GM21737 (cell line): ENCODE measurements around the gene PLCL1.

Experiments used
- ATAC-seq: cut with Tn5 transposase; IDR thresholded peaks from one replicate; pipeline ENCODE4 v1.9.1; 2021; ENCODE audit warnings: mild to moderate bottlenecking, moderate library complexity; ENCODE audit not compliant: unreplicated experiment

PLCL1 gene

GRCh38 chr2:198102120-198102519, 297.7 kb downstream of the PLCL1 start:
- no peak for ATAC-seq

- no peak for ATAC-seq
Measured at GRCh38 chr2:198102856-198103255, 298.5 kb downstream of the PLCL1 start.

GRCh38 chr2:198106621-198107385, 302.4 kb downstream of the PLCL1 start:
- ATAC-seq, result no peak

DNA sequence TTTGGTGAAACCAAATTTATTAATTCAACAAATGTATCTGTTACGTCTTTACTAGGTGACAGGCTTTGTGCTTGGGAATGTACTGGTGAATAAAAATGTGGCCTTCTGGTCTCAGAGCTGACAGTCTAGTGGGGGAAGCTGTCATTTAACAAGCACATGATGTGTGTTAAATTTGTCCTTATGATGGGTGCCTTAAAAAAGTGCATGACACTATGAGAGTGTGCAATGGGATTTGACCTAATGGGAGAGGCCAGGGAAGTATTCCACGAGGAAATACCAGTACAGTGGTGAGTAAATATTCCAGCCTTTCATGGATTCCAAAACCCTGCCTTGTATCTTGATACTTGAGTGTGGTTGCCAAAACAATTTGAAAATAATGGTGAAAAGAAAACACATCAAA, 308.9 kb downstream of the PLCL1 start:
- ATAC-seq, result no peak

- no peak for ATAC-seq
Measured at GRCh38 chr2:198114064-198114463, 309.7 kb downstream of the PLCL1 start.

- ATAC-seq, result no peak
Measured at GRCh38 chr2:198115201-198115600, 310.8 kb downstream of the PLCL1 start.

- no peak for ATAC-seq
Measured at GRCh38 chr2:198116756-198117155, 312.4 kb downstream of the PLCL1 start.

DNA sequence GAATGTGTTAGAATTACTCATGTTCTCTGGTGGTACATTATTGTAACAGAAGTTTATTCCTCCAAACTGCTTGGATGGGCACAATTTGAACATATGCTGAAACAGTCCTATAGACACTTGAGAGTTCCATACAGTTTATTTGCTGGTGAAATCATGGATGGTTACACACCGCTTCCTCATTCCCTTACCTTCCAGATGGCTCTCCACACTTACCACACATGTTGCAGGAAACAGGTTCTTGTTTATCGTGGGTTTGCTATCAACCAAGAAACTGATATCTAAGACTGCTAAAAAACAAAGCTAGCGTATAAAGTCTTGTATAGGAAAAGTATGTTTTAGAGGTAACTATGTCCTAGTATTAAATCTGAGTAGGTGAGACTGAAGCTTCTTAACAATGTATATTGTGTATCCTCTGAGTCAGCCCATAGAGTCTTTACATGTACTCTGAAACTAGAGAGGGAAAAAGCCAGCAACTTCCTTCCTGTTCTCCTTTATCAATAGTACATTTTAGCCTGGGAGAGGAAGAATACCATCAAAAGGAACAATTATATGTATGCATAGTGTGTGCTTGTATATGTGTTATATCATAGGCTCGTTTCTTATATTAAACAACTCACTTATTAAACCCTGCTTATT, 313.1 kb downstream of the PLCL1 start:
- no peak for ATAC-seq

DNA sequence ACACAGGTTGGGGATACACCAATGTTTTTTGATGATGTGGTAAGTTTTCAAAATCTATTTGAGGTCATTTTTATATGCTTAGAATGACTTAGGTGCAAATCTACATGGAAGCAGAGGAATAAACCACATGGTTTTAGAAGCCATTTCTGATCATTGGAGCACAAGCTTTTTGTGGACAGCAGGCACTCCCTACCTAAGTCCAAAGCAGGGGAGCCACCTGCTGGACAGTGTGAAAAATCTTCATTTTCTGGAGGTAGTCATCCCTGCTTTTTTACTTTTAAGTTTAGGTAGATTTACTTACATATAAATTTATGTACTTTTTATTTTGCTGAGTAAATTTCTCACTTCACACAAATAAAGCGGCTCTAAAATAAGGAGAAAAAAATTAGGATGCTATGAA, 323.2 kb downstream of the PLCL1 start:
- ATAC-seq, result peak; percentile 63

- no peak for ATAC-seq
Measured at GRCh38 chr2:198129609-198130008, 325.2 kb downstream of the PLCL1 start.

DNA sequence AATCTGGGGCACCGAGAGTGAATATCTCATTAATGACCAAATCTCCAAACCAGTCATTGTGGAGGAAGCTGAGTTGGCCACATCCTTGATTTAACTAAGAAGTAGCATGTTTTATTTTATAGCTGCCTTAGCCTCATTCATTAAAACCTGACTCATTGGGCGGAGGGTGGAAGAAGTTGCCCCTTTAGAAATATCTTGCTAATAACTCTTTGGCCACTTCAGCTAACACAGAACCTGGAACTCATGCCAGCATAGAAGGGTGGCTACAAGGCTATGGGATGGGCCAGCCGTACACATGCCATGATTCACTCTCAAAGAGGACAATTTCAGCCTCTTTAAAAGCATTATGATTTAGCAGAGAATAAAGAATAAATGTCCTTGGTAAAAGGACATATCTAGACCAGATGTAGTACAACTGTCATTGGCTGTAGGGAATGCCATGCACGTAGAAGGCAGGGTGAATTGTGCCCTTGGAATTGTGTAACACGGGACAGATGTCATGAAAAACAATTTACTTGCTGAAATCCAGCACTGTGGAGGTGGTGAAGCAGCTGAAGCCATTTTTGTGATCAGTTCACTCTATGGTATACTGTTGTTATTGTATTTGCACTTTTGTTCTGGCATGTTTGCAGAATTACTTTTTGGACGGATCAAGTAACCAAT, 330.0 kb downstream of the PLCL1 start:
- ATAC-seq, result no peak

GRCh38 chr2:198135481-198135934, 331.1 kb downstream of the PLCL1 start:
- no peak for ATAC-seq

DNA sequence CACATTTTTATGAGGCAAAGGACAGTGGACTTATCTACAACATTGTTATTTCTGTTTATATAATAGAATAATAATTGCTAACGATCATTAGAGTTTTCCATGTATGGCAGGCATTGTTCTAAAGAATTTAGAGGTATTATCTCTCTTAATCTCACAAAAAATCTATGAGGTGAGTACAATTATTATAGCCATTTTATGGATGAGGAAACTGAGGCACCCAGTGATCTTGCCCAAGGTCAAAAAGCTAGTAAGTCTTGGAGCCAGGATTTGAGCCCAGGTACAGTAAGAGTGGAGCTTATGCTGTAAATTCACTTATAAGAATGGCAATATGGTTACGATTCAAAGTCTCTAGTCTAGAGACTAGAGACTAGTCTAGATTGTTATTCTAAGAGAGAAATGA, 331.7 kb downstream of the PLCL1 start:
- no peak for ATAC-seq

DNA sequence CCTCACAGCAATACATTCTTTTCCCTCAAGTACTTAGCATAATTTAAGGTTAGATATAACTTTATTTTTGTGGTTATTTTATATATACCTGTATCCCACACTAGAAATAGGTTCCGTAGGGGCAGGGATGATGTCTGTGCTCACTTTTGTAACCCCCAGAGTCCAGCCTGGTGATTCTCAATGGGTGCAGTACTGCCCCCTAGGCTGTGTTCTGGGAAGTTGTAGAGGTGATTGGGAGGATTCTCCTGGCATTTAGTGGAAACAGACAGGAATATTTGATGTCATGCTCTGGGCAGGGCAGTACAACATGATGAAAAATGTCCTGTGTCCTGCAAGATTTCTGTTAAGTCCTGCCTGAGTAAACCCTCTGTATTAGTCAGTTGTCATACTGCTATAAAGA, 333.3 kb downstream of the PLCL1 start:
- no peak for ATAC-seq

GRCh38 chr2:198141726-198142125, 337.3 kb downstream of the PLCL1 start:
- ATAC-seq, result no peak

DNA sequence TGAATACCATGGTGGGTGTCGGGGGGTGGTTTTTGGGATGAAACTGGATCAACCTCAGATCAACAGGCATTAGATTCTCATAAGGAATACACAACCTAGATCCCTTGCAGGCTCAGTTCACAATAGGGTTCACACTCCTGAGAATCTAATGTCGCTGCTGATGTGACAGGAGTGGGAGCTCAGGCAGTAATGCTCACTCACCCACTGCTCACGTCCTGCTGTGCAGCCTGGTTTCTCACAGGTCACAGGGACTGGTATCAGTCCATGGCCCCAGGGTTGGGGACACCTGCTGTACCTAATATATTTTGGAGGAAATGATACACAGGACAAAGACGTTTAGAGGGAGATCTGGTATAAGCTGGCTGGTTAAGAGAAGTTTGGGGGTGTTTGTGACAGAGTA, 338.8 kb downstream of the PLCL1 start:
- ATAC-seq, result no peak

DNA sequence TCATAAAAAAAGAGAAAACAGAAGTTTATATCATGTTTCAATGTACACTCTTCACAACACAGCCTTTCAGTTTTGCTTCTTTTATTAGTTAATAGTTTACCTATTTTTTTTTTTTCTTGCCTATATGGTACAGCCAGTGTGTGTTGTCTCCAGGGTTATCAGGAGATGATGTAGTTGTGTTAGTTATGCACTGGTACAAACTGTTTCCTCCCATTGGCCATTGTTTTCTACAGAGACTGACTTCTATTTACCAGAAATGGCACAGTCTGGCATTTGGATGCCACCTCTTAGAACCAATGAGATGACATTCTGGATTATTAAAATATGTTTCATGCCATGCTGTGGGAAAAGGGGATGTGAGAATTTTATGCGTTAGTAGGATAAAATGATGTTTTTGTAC, 339.4 kb downstream of the PLCL1 start:
- ATAC-seq, result no peak

- ATAC-seq, result no peak
Measured at GRCh38 chr2:198144660-198145059, 340.3 kb downstream of the PLCL1 start.

- ATAC-seq, result no peak
Measured at GRCh38 chr2:198146346-198146940, 342.1 kb downstream of the PLCL1 start.

- ATAC-seq, result no peak
Measured at GRCh38 chr2:198157314-198157713, 352.9 kb downstream of the PLCL1 start.

DNA sequence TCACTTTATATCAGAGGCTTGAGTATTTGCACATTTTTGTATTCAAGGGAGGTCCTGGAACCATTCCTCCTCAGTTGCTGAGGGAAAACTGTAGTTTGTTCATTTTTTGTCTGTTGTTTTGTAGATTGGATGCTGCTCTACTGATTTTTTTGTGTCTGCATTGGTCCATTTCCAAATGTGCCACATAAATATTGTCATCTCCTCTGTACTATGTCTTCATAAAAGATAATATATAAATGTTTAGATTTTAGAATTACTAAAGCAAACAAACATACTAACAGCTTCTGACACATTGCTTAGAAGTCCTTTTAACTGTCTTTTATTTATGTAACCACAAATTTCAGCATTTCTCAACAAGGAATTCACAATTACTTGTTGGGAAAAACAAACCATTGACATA, 356.8 kb downstream of the PLCL1 start:
- no peak for ATAC-seq

DNA sequence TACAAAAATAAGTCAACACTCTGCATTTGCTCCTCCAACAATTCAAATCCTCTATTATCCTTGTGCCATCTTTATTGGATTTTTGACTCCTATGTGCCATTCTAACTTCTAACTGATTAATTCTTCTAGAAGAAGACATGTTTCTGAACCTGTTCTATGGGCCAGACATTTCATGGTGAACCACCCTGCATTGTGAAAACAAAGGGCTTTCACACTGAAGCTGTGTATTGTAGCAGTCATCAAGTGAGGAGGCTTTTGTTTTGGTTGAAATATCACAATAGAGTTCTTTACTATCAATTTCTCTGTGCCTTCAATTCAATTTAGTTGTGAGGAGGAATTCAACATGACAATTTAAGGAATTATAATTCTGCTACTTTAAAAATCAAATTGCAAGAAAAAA, 357.9 kb downstream of the PLCL1 start:
- no peak for ATAC-seq
